Vagina (tissue), 2 donors: ENCODE results near the gene DNAH1. TPM values are rescaled to one million over a fixed set of nuclear protein-coding genes. Genes with fewer than 3 reads are reported as not detected.

ENCODE experiments used
- DNase-seq, 2 donors: peaks; one replicate each; pipeline ENCODE4 v3.0.0-alpha.2; 2017; ENCODE audit errors: extremely low spot score in 2 of 2
- H3K27ac ChIP-seq: fragments of 200-600 bp; sonication (generic); one replicate; pipeline ENCODE4 v1.5.1; 2019
- H3K27me3 ChIP-seq: fragments of 200-600 bp; sonication (generic); one replicate; pipeline ENCODE4 v1.5.1; 2019
- H3K36me3 ChIP-seq, 2 donors: fragments of 200-600 bp; sonication (generic); one replicate each; pipeline ENCODE4 v1.5.1; 2017 to 2019
- H3K4me1 ChIP-seq: fragments of 200-600 bp; sonication (generic); one replicate; pipeline ENCODE4 v1.5.1; 2019
- H3K4me3 ChIP-seq, 2 donors: fragments of 200-600 bp; sonication (generic); 1 replicate in 1 of 2; 2 replicates in 1 of 2; pipeline ENCODE4 v1.5.1; 2016 to 2019
- H3K9me3 ChIP-seq: fragments of 200-600 bp; sonication (generic); one replicate; pipeline ENCODE4 v1.5.1; 2019
- CTCF ChIP-seq, 3 experiments: fragments of 450-650 bp in 2 of 3; fragments of 200-600 bp in 1 of 3; sonication (generic) in 1 of 3; IDR thresholded peaks; one replicate each; pipeline ENCODE4 v1.5.1; 2017 to 2019; ENCODE audit warnings: antibody characterized with exemption in 3 of 3, mild to moderate bottlenecking in 2 of 3, moderate library complexity in 2 of 3
- POLR2A ChIP-seq, 2 donors: fragments of 450-650 bp; IDR thresholded peaks; one replicate each; pipeline ENCODE4 v1.6.1; 2017; ENCODE audit warnings: antibody characterized with exemption in 2 of 2, mild to moderate bottlenecking in 2 of 2, moderate library complexity in 2 of 2
- POLR2AphosphoS5 ChIP-seq, 2 donors: sonication (generic); formaldehyde crosslinking; IDR thresholded peaks; one replicate each; pipeline ENCODE4 v1.9.0; 2017; ENCODE audit warnings: antibody characterized with exemption in 2 of 2, mild to moderate bottlenecking in 2 of 2, low read depth in 1 of 2; ENCODE audit not compliant: insufficient read depth in 1 of 2
- intact Hi-C: fragments of 100-400 bp; cut with DNase I; formaldehyde crosslinking; loops from one replicate; pipeline ENCODE4 v1.15.1; 2023
- total RNA-seq: library from RNA; depleted of rRNA; stranded (reverse); fragments of >200 nt; gene quantifications from one replicate; pipeline ENCODE4 v1.2.3, GENCODE V29; 2016

The DNAH1 gene
- total RNA-seq, 1 donor from 2014 or later: 12.3 TPM

GRCh38 chr3:52440249-52440551 lies 124.1 kb downstream of the DNAH1 start:
- Histone ChIP-seq H3K4me3 (no peak overlapping the region), H3K4me1 (peaks cover 25% of the 10 kb centered on the region), H3K27ac (no peak overlapping the region), H3K36me3 (no peaks in the 10 kb centered on the region), H3K27me3 (no peaks in the 10 kb centered on the region), H3K9me3 (no peaks in the 10 kb centered on the region)
- no peak for DNase-seq
- intact Hi-C loops: no loop called here
- no peak for TF ChIP-seq POLR2A (IDR thresholded peaks at IDR 0.05)
- TF ChIP-seq CTCF (IDR thresholded peaks at IDR 0.05): no peak
- TF ChIP-seq POLR2AphosphoS5 (IDR thresholded peaks at IDR 0.05; ENCODE audit: insufficient read depth in 1 of 2, low read depth in 1 of 2): no peak

GRCh38 chr3:52440671-52441070 lies 124.6 kb downstream of the DNAH1 start:
- DNase-seq: no peak
- H3K4me1 ChIP-seq: peaks cover 25% of the 10 kb centered on the region
- H3K27ac ChIP-seq: no peak overlapping the region
- intact Hi-C loops: no loop called here
- no peaks in the 10 kb centered on the region for H3K9me3 ChIP-seq
- no peaks in the 10 kb centered on the region for H3K27me3 ChIP-seq
- no peak overlapping the region for H3K4me3 ChIP-seq
- TF ChIP-seq POLR2AphosphoS5 (IDR thresholded peaks at IDR 0.05; ENCODE audit: insufficient read depth in 1 of 2, low read depth in 1 of 2) (no peak), POLR2A (IDR thresholded peaks at IDR 0.05) (no peak), CTCF (IDR thresholded peaks at IDR 0.05) (no peak)
- H3K36me3 ChIP-seq: no peaks in the 10 kb centered on the region

DNA sequence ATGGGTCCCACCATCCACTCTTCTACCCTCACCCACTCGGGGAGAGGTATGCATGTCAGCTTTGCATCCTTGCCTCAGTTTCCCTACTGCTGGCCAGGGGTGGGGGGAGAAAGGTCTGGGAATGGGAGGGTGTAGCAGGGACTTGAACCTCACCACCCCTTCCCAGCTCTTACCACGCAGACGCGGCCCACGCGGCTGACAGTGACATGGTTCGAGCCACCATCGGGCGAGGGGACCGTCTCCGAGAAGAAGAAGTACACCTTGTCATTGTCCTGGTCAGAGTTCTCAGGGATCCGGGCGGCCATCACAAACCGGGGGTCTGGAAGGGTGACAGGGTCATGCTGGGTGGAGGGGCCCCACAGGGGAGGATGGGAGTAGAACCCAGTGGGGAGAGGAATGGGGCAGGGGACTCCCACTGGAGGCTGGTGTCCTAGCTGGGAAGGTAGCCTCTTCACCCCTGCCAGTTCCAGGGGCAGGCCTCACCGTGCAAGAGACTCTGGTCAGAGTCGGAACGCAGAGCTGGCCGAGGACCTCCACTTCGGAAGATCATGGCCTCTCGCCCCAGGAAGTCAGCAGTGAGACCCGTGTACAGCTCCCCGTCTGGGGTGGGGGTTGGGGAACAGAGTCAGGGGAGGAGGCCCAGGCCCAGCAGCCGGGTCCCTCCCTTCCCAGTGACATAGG lies 125.1 kb downstream of the DNAH1 start:
- intact Hi-C loops: no loop called here
- no peak for DNase-seq
- no peaks in the 10 kb centered on the region for H3K36me3 ChIP-seq
- no peaks in the 10 kb centered on the region for H3K9me3 ChIP-seq
- TF ChIP-seq POLR2A (IDR thresholded peaks at IDR 0.05): no peak
- no peak for TF ChIP-seq CTCF (IDR thresholded peaks at IDR 0.05)
- no peak for TF ChIP-seq POLR2AphosphoS5 (IDR thresholded peaks at IDR 0.05; ENCODE audit: insufficient read depth in 1 of 2, low read depth in 1 of 2)
- H3K4me3 ChIP-seq: no peak overlapping the region
- peaks cover 25% of the 10 kb centered on the region for H3K4me1 ChIP-seq
- no peak overlapping the region for H3K27ac ChIP-seq
- H3K27me3 ChIP-seq: no peaks in the 10 kb centered on the region

DNA sequence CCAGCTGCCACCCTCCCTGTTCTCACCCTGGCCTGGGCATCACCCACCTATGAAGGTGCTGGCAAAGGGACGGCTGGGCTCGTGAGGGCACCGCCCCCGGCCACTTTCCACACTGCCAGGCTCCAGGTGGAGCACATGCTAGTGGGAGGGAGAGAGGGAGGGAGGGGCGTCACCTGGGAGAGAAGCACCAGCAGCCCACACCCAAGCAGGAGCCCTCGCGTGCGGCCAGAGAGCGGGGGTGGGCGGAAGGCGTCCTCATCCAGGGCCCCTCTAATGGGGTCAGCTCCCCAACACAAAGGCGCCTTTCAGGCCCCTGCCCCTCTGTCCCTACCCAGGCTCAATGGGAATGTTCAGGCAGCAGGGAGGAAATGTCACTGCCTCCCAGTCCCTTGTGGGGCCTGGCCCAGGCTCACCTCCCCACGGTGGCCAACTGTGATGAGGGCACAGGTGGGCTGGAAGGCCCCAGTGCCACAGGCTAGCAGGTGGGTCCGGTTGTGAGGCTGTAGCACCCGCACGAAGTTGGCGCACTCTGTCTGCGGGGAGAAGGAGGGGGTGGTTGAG lies 125.7 kb downstream of the DNAH1 start:
- Histone ChIP-seq H3K27ac (no peak overlapping the region), H3K4me3 (no peak overlapping the region), H3K9me3 (no peaks in the 10 kb centered on the region), H3K4me1 (peaks cover 19% of the 10 kb centered on the region), H3K36me3 (no peaks in the 10 kb centered on the region), H3K27me3 (no peaks in the 10 kb centered on the region)
- intact Hi-C loops: no loop called here
- no peak for TF ChIP-seq POLR2AphosphoS5 (IDR thresholded peaks at IDR 0.05; ENCODE audit: insufficient read depth in 1 of 2, low read depth in 1 of 2)
- TF ChIP-seq CTCF (IDR thresholded peaks at IDR 0.05): no peak
- no peak for DNase-seq

GRCh38 chr3:52442409-52443267 lies 126.5 kb downstream of the DNAH1 start:
- Histone ChIP-seq H3K9me3 (no peaks in the 10 kb centered on the region), H3K4me1 (peaks cover 11% of the 10 kb centered on the region), H3K27ac (no peak overlapping the region), H3K27me3 (no peaks in the 10 kb centered on the region), H3K4me3 (no peak overlapping the region), H3K36me3 (no peaks in the 10 kb centered on the region)
- intact Hi-C loops: no loop called here
- TF ChIP-seq CTCF (IDR thresholded peaks at IDR 0.05) (no peak), POLR2A (IDR thresholded peaks at IDR 0.05) (no peak), POLR2AphosphoS5 (IDR thresholded peaks at IDR 0.05; ENCODE audit: insufficient read depth in 1 of 2, low read depth in 1 of 2) (no peak)
- no peak for DNase-seq
